OCI-M1 (cell line): ENCODE measurements around the gene NHS.

Source experiments
- DNase-seq: peaks from one replicate; lab custom pipeline; 2025; lab: John Stamatoyannopoulos, UW

NHS gene

GRCh38 chrX:17448188-17448587 lies 73.2 kb downstream of the NHS start:
- DNase-seq = no peak

DNA sequence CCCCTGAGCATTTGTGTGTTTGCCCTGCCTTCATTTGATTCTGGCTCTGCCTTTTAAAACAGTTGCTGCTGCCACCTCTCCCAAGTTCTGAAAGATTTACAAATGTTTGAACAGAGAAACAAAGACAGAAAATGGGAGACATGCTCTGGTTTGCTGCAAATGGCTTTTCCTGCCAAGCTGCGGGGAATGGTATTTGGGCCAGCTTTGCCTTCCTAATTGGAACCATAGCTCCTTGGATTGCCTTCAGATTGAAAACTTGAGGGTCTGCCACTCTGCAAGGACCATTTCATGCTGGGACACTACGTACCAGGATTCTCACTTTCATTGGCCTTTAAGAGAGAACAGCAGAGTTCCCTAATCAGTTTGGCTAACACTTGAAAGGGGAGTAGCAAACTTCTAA lies 74.9 kb downstream of the NHS start:
- no peak for DNase-seq

DNA sequence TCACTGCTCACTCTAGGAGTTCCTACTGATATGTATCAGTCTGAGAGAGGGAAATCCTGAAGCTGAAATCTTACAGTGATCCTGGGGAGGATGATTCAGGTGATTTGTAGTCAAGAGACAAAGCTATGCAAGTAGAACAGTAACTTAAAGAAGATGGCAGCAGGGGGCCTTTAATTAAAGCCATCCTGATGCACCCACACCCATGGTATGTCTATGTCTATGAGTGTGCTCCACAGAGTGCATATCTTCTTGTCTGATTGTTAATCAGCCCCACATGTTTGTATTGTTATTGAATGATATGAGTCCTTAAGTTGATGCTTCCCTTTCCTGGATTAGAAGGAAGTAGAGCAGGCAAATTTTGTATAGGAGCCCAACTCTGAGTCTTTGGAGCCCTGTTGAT lies 78.8 kb downstream of the NHS start:
- DNase-seq = no peak

- DNase-seq = no peak
Measured at GRCh38 chrX:17456526-17456925, 81.5 kb downstream of the NHS start.

GRCh38 chrX:17459008-17459611 lies 84.1 kb downstream of the NHS start:
- no peak for DNase-seq

- no peak for DNase-seq
Measured at GRCh38 chrX:17459661-17460060, 84.7 kb downstream of the NHS start.

GRCh38 chrX:17462881-17463280 lies 87.9 kb downstream of the NHS start:
- no peak for DNase-seq

- no peak for DNase-seq
Measured at GRCh38 chrX:17464194-17464593, 89.2 kb downstream of the NHS start.

- no peak for DNase-seq
Measured at GRCh38 chrX:17465201-17465600, 90.2 kb downstream of the NHS start.

DNA sequence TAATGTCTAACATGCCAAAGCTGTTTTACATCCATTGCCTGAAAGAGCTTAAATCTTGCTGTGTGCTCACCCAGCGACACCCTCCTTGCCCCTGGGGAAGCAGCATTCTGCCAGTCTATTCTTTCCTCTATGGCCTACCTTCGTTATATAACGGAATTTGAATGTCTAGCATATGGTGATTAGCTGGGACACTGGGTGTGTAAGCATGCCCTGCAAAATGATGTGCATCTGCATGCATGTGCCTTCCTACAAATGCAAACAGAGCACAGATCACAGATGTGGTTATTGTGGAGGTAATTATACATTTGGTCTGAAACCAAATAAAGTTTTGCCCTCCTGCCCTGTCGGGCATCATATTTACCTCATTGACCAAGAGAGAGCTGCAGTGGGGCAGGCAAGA lies 90.8 kb downstream of the NHS start:
- DNase-seq = no peak

- peak; percentile 2 for DNase-seq
Measured at GRCh38 chrX:17470136-17470535, 95.1 kb downstream of the NHS start.

- DNase-seq = no peak
Measured at GRCh38 chrX:17471121-17471520, 96.1 kb downstream of the NHS start.

DNA sequence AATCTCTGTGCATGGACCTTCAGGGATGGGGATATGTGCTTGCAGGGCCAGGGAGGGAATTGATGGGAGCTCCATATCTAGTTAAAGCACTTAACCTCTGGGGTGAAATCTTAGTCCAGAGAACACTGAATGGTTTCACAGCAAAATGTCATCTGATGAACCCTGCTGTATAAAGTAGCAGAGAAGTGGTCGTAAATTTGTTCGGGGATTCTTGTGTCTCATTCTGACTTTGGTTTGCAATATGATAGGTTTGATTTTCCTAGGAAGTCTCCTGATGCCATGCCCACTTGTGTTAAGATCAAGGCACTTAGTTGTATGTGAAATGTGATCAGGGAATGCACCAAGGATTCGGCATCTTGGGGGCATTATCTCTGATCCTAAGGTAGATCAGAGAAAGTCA lies 96.9 kb downstream of the NHS start:
- no peak for DNase-seq

DNA sequence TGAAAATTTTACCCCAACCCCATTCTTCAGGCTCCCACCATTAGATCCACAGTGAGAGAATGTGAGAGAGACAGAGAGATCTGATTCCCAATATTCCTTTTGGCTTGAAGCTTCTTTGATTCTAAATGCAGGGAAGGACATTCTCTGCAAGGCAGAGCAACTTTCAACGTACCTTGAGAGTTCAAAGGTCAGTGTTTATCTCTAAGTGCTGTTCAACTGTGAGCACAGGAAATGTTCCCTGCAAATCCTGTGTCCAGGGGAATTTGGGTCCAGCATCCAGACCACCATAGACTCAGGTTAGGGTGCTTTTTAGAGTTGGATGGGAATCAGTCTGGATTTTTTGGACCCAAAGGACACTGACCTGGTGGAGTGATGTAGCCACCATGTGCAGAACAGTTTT lies 97.4 kb downstream of the NHS start:
- no peak for DNase-seq

DNA sequence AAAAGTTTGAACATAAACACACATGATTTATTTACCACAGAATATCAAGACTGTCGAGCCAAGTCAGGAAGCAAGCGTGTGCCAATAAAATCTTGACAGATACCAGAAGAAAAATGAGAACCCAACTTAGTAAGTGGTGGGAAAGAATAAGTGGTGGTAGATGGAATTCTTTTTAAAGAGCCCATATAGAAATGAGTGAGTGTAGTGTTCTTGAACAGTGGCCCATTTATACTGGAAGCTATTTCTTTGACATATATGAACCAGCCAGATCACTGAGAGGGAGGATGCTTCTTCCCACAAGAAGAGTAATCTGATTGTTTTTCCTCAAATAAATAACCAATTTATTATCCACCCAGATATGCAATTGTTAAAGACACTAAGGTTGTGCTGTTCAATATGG lies 98.0 kb downstream of the NHS start:
- no peak for DNase-seq

DNA sequence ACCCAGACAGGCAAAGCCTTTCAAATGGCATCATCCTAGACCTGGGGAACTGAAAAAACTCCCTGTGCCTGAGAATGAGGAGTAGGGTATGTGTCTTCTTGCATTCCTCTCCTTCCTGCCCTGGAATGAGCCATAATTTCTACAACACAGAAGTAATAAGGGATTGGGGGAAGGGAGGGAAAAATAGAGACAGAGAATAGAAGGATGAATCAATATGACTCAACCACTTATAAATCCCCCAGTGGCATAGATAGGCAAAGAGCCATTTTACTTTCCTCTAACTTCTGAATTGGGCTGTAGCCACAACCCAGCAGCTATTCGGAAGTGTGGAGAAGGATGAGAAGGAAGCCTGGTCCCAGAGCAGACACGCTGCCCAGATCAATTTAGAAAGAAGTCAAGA lies 99.9 kb downstream of the NHS start:
- no peak for DNase-seq

DNA sequence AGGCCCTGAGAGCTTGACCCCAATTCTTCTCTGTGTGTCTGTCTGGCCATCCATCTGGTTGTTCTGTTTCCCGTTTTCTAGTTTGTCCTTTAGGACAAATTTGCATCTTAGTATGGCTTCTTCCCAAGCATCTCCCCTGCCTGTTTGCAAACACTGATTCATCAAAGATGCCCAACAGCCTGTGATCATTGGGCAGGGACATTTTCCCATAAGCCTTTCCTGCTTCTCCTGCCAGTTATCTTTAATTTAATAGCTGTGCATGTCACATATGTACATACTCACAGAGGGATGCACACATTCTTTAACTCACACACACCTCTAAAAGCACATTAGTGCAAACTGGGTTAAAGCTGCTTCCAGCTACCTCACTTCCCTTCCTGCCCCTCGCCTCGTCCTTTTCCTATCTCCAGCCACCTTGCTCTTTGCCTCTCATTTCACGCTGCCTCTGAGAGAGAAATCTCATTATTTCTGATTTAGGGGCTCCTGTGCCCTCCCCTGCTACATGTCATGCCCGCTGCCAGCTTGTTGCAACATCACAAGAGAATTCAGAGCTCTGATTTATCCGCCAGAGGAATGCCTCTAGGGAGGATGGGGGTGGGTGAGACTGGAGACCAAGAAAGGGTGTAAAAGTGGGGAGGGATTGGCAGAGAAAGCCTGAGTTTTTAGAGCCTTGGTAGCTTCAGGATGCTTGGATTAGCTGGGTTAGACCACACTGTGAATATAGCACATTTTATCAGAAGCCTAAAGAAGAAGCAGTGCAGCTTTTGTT lies 100.6 kb downstream of the NHS start:
- DNase-seq = no peak

GRCh38 chrX:17476411-17476810 lies 101.4 kb downstream of the NHS start:
- DNase-seq = no peak

DNA sequence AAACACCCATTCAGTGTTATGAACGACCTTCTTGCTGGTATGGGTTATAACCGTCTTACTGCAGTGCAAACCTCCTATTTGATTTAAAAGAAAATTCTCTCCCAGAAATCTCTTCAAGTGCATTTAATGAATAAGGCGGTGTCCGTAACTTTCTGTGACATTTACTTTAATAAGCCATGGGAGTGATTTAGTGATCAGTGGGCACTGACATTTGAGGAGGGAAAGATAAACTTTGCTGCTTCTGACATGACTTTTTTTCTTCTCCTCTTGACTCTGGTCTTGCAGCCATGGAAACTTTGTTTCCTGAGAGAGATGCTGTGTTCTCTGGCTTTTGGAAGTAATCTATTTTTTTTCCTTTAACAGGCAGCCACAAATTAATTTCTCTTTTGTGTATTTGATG lies 106.1 kb downstream of the NHS start:
- no peak for DNase-seq

- DNase-seq = no peak
Measured at GRCh38 chrX:17484592-17484991, 109.6 kb downstream of the NHS start.

DNA sequence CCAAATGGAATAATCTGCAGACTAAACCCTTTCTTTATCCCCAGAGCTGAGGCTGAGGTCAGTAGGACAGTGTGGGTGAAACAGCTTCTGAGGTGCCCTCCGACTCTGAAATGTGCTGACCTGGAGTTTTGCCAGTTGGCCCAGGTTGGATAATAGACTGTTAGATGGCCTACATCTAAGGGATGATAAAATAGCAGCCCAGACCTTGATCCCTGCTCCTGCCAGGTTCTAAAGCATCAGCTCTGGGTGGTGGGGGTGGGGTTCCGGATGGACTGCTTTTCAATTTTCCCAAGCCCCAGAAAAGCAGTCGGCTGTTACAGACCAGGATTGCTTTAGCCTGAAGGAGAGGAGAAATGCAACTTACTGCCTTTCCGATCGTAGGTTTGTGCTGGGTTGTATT lies 110.4 kb downstream of the NHS start:
- DNase-seq = no peak

DNA sequence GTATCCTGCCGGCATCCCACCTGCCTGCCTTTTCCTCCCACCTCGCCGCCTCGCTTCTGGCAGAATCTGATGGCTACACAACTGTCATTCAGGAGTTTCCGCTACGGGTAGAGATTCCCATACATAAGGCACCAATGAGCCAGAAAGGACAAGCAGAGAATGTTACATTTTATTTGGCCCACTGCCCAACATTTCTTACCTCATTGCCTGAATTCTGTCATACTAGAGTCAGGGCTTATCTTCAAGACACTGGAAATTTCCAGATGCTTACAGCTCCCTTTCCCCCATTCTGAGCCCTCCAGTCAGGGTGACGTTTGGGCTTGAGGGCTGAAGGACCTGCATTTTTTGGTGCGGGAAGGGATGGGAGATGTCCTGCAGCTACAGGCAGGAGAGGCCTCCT lies 113.0 kb downstream of the NHS start:
- DNase-seq = no peak

GRCh38 chrX:17494216-17494615 lies 119.2 kb downstream of the NHS start:
- DNase-seq = no peak

DNA sequence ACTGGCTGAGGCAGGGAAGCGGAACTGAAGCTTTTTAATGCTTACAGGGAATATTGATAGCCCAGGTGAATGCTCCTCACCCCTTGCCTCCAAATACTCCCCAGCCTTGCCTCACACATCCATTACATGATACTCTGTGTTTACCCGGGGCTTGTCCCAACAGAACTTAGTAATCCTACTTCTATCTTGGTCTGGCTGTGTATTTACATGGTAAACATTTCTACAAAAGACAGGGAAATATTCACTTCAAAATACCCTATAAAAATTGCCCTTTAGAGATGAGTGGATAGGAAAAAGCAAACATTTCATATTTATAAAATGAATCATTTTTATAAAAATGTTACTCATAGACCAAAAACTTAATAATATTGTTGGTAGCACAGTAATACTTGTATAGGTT lies 120.1 kb downstream of the NHS start:
- DNase-seq = no peak
